Cardiac septum (tissue), 1 donor: ENCODE measurements around the gene TGM5. TPM values are rescaled to one million over a fixed set of nuclear protein-coding genes. Genes with fewer than 3 reads are reported as not detected.

Source experiments
- total RNA-seq: library from RNA; stranded (reverse); fragmentation: NEBNext Ultra II Directional; extraction: Animal tissue kit (Norgen Biotek cat#: 25700); gene quantifications from one replicate; pipeline ENCODE4 v1.2.1, GENCODE V29; 2021
- donor health status: DM: no; HTN: no; CAD: no.

TGM5 gene
- total RNA-seq, 1 donor from 2014 or later, result not detected

Other genes with a start within 250 kb of the TGM5 start
- gene UBR1, start 160.9 kb downstream of the TGM5 start, total RNA-seq, result 34.6 TPM
- gene TMEM62, start 133.3 kb downstream of the TGM5 start, total RNA-seq, result 9.3 TPM
- gene CCNDBP1, start 81.5 kb downstream of the TGM5 start, total RNA-seq, result 56.6 TPM
- gene EPB42, start 45.9 kb downstream of the TGM5 start, total RNA-seq, result 0.38 TPM
- not detected for gene TGM7, start 35.3 kb upstream of the TGM5 start, total RNA-seq
- 6.4 TPM for gene LCMT2, start 63.6 kb upstream of the TGM5 start, total RNA-seq
- gene ZSCAN29, start 104.1 kb upstream of the TGM5 start, total RNA-seq, result 14.0 TPM
- 10.7 TPM for gene TUBGCP4, start 104.2 kb upstream of the TGM5 start, total RNA-seq
- 33.1 TPM for gene TP53BP1, start 226.2 kb upstream of the TGM5 start, total RNA-seq